ENCODE measurements around the gene PPP1R12A. TPM values are rescaled to one million over a fixed set of nuclear protein-coding genes. Genes with fewer than 3 reads are reported as not detected.

PPP1R12A gene
- total RNA-seq, 1 donor from 2014 or later = 56.9 TPM

DNA sequence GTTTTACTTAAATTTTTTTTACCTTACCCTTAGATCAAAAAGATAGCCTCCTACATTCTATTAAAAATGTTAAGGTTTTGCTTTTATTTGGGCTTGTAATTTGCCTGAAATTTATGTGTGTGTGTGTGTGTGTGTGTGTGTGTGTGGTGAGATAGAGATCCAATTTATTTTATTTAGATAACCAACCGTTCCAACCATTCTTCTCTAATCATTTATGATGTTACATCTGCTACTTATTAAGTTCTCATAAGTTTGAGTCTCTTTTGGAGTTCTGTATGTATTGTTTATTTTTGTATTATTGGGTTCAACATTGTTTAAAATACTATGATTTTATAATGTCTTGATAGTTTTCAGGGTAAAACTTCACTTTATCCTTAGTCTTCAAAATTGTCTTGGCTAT is 173.6 kb downstream of the PPP1R12A start:
- DNase-seq (ENCODE audit: low read depth) (no peak), FAIRE-seq (no peak)
- Histone ChIP-seq H3K27me3 (ENCODE audit: control insufficient read depth, insufficient read depth, low read length) (no peaks in the 10 kb centered on the region), H3K36me3 (ENCODE audit: control insufficient read depth, insufficient read depth, low read length) (no peaks in the 10 kb centered on the region), H3K4me3 (ENCODE audit: low read depth, low read length) (no peak overlapping the region)
- TF ChIP-seq, protein P1, sequence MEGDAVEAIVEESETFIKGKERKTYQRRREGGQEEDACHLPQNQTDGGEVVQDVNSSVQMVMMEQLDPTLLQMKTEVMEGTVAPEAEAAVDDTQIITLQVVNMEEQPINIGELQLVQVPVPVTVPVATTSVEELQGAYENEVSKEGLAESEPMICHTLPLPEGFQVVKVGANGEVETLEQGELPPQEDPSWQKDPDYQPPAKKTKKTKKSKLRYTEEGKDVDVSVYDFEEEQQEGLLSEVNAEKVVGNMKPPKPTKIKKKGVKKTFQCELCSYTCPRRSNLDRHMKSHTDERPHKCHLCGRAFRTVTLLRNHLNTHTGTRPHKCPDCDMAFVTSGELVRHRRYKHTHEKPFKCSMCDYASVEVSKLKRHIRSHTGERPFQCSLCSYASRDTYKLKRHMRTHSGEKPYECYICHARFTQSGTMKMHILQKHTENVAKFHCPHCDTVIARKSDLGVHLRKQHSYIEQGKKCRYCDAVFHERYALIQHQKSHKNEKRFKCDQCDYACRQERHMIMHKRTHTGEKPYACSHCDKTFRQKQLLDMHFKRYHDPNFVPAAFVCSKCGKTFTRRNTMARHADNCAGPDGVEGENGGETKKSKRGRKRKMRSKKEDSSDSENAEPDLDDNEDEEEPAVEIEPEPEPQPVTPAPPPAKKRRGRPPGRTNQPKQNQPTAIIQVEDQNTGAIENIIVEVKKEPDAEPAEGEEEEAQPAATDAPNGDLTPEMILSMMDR (IDR thresholded peaks at IDR 0.05; ENCODE audit: insufficient read depth, low read length, severe bottlenecking) = no peak

DNA sequence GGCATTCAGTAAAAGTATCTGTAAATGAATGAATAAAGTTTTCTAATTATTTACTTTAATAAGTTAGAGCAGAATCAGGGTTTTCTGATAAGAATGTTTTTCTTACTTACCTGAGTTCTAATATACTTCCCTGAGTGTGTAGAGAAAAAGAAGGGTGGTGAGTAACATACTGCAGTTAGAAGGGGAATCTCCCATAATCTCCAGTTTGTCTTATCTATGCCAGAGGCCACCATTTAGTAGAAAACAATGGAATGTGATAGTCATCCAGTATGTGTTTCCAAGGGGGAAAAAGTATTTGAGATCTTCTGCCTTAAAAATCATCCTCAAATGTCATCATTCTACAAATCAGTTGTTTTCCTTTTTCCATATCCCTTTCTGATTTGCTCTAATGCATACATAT is 187.6 kb downstream of the PPP1R12A start:
- Histone ChIP-seq H3K27me3 (ENCODE audit: control insufficient read depth, insufficient read depth, low read length) (no peaks in the 10 kb centered on the region), H3K36me3 (ENCODE audit: control insufficient read depth, insufficient read depth, low read length) (no peaks in the 10 kb centered on the region), H3K4me3 (ENCODE audit: low read depth, low read length) (no peak overlapping the region)
- no peak for FAIRE-seq
- DNase-seq (ENCODE audit: low read depth) = no peak
- TF ChIP-seq, protein P1 (IDR thresholded peaks at IDR 0.05; ENCODE audit: insufficient read depth, low read length, severe bottlenecking) = no peak

- TF ChIP-seq, protein P1 (IDR thresholded peaks at IDR 0.05; ENCODE audit: insufficient read depth, low read length, severe bottlenecking) = peak; percentile 51
- Histone ChIP-seq H3K36me3 (ENCODE audit: control insufficient read depth, insufficient read depth, low read length) (no peaks in the 10 kb centered on the region), H3K27me3 (ENCODE audit: control insufficient read depth, insufficient read depth, low read length) (no peaks in the 10 kb centered on the region), H3K4me3 (ENCODE audit: low read depth, low read length) (no peak overlapping the region)
- FAIRE-seq (no peak), DNase-seq (ENCODE audit: low read depth) (peak; percentile 76)
These were observed 196.8 kb downstream of the PPP1R12A start for GRCh38 chr12:79737875-79738718.

- TF ChIP-seq, protein P1 (IDR thresholded peaks at IDR 0.05; ENCODE audit: insufficient read depth, low read length, severe bottlenecking) = no peak
- H3K4me3 ChIP-seq (ENCODE audit: low read depth, low read length) = no peak overlapping the region
- H3K27me3 ChIP-seq (ENCODE audit: control insufficient read depth, insufficient read depth, low read length) = no peaks in the 10 kb centered on the region
- no peak for DNase-seq (ENCODE audit: low read depth)
- no peaks in the 10 kb centered on the region for H3K36me3 ChIP-seq (ENCODE audit: control insufficient read depth, insufficient read depth, low read length)
- no peak for FAIRE-seq
These were observed 202.3 kb downstream of the PPP1R12A start for GRCh38 chr12:79732638-79733037.

- Histone ChIP-seq H3K4me3 (ENCODE audit: low read depth, low read length) (no peak overlapping the region), H3K27me3 (ENCODE audit: control insufficient read depth, insufficient read depth, low read length) (no peaks in the 10 kb centered on the region), H3K36me3 (ENCODE audit: control insufficient read depth, insufficient read depth, low read length) (no peaks in the 10 kb centered on the region)
- DNase-seq (ENCODE audit: low read depth) (peak; percentile 95), FAIRE-seq (no peak)
- TF ChIP-seq, protein P1 (IDR thresholded peaks at IDR 0.05; ENCODE audit: insufficient read depth, low read length, severe bottlenecking) = no peak
These were observed 208.9 kb downstream of the PPP1R12A start for GRCh38 chr12:79725987-79726386.

Other genes starting within 250 kb of the PPP1R12A start
- gene PAWR, start 244.1 kb downstream of the PPP1R12A start, total RNA-seq = 69.2 and 100 TPM in 2 replicates
- gene OTOGL, start 164.4 kb upstream of the PPP1R12A start, total RNA-seq = under 0.01 TPM in 1 of 2 replicates, not detected in the other

All from bronchial epithelial cell (primary cell).